Stomach (tissue), 9 donors: ENCODE data around the gene SBF2. TPM values are rescaled to one million over a fixed set of nuclear protein-coding genes. Genes with fewer than 3 reads are reported as not detected.
"Not testable (repeated sequence)": the region's sequence is repeated elsewhere in the genome, so short reads cannot be mapped to it uniquely, and the experiment has no call there.

Source experiments
- DNase-seq, 2 donors: peaks; one replicate each; pipeline versions ENCODE4 v3.0.0 to v3.0.0-alpha.2; 2013 to 2019
- H3K27ac ChIP-seq, 5 donors: fragments of 200-600 bp in 4 of 5; sonication (generic) in 4 of 5; one replicate each; pipeline ENCODE4 v1.5.1; 2013 to 2019; ENCODE audit warnings: mild to moderate bottlenecking in 1 of 5, moderate library complexity in 1 of 5
- H3K27me3 ChIP-seq, 3 donors: fragments of 200-600 bp; sonication (generic); one replicate each; pipeline ENCODE4 v1.5.1; 2017 to 2019; ENCODE audit warnings: mixed run types in 1 of 3
- H3K36me3 ChIP-seq, 4 donors: fragments of 200-600 bp; sonication (generic); 1 replicate in 3 of 4; 2 replicates in 1 of 4; pipeline ENCODE4 v1.5.1; 2016 to 2019
- H3K4me1 ChIP-seq, 4 donors: fragments of 200-600 bp; sonication (generic); one replicate each; pipeline ENCODE4 v1.5.1; 2016 to 2019
- H3K4me3 ChIP-seq, 4 donors: fragments of 200-600 bp; sonication (generic) in 3 of 4; one replicate each; pipeline ENCODE4 v1.5.1; 2016 to 2019; ENCODE audit warnings: mild to moderate bottlenecking in 1 of 4
- H3K9me3 ChIP-seq, 4 donors: fragments of 200-600 bp; sonication (generic); one replicate each; pipeline ENCODE4 v1.5.1; 2016 to 2019
- EP300 ChIP-seq: sonication (generic); formaldehyde crosslinking; IDR thresholded peaks from one replicate; pipeline ENCODE4 v1.6.1; 2017; ENCODE audit warnings: antibody characterized with exemption
- POLR2A ChIP-seq, 4 donors: fragments of 450-650 bp; IDR thresholded peaks; one replicate each; pipeline ENCODE4 v1.6.1; 2016; ENCODE audit warnings: antibody characterized with exemption in 4 of 4, control low read depth in 2 of 4, mild to moderate bottlenecking in 1 of 4, moderate library complexity in 1 of 4
- POLR2AphosphoS5 ChIP-seq, 3 donors: sonication (generic); formaldehyde crosslinking; IDR thresholded peaks; one replicate each; pipeline ENCODE4 v1.6.1; 2016; ENCODE audit warnings: antibody characterized with exemption in 3 of 3
- WGBS, 5 donors: extraction: QIAGEN DNeasy Blood & Tissue Kit in 3 of 5; methylation state at CpG; one replicate each; pipeline versions ENCODE4 v1.1.5 to v1.1.7; 2013 to 2018; 5-methylcytosine and 5-hydroxymethylcytosine counted together
- intact Hi-C: fragments of 100-400 bp; cut with DNase I; formaldehyde crosslinking; loops from one replicate; pipeline ENCODE4 v1.15.1; 2023; ENCODE audit warnings: low total_unique reads
- polyA plus RNA-seq, 3 donors: library from polyadenylated mRNA; stranded (reverse); fragments of 200-250 nt; gene quantifications; one replicate each; pipeline ENCODE4 v1.2.3, GENCODE V29; 2013
- total RNA-seq, 5 donors: library from RNA; depleted of rRNA; stranded (reverse); fragments of >200 nt; gene quantifications; one replicate each; pipeline versions ENCODE4 v1.1.0 to v1.2.3, GENCODE V29; 2014 to 2016
- TF ChIP-seq, protein P1 (sequence below), 7 experiments: fragments of 450-650 bp in 4 of 7; fragments of 200-600 bp in 3 of 7; sonication (generic) in 3 of 7; IDR thresholded peaks; one replicate each; pipeline ENCODE4 v1.5.1; 2016 to 2019; ENCODE audit warnings: antibody characterized with exemption in 7 of 7, control low read depth in 2 of 7, mild to moderate bottlenecking in 1 of 7
- donor health status: healthy with polysubstance abuse.
- donor health status: Bipolar disorder and iron deficiency.
- donor health status: healthy.

Gene SBF2
- total and polyA plus RNA-seq, 8 donors = 8.6 to 260 (median 37.2) TPM

GRCh38 chr11:10041332-10041731 lies 252.7 kb downstream of the SBF2 start:
- H3K27ac ChIP-seq = no peak overlapping the region
- no peak overlapping the region for H3K4me3 ChIP-seq
- no peak for TF ChIP-seq EP300
- TF ChIP-seq POLR2A (IDR thresholded peaks at IDR 0.05) = no peak
- TF ChIP-seq, protein P1, sequence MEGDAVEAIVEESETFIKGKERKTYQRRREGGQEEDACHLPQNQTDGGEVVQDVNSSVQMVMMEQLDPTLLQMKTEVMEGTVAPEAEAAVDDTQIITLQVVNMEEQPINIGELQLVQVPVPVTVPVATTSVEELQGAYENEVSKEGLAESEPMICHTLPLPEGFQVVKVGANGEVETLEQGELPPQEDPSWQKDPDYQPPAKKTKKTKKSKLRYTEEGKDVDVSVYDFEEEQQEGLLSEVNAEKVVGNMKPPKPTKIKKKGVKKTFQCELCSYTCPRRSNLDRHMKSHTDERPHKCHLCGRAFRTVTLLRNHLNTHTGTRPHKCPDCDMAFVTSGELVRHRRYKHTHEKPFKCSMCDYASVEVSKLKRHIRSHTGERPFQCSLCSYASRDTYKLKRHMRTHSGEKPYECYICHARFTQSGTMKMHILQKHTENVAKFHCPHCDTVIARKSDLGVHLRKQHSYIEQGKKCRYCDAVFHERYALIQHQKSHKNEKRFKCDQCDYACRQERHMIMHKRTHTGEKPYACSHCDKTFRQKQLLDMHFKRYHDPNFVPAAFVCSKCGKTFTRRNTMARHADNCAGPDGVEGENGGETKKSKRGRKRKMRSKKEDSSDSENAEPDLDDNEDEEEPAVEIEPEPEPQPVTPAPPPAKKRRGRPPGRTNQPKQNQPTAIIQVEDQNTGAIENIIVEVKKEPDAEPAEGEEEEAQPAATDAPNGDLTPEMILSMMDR (IDR thresholded peaks at IDR 0.05) = no peak
- TF ChIP-seq POLR2AphosphoS5 (IDR thresholded peaks at IDR 0.05) = no peak
- intact Hi-C loops = no loop called here
- no peak for DNase-seq
- 20 to 44% (median 33%) methylated on average over 2 of the region's 2 CpGs for WGBS, 5 donors
- no peaks in the 10 kb centered on the region for H3K27me3 ChIP-seq
- peaks cover 0 to 9% (median 2%) of the 10 kb centered on the region in 4 donors for H3K36me3 ChIP-seq
- H3K9me3 ChIP-seq = peaks cover 8 to 27% (median 15%) of the 10 kb centered on the region in 4 donors
- no peaks in the 10 kb centered on the region for H3K4me1 ChIP-seq

- intact Hi-C loops = no loop called here
- no peaks in the 10 kb centered on the region for H3K4me1 ChIP-seq
- peaks cover 0 to 9% (median 0%) of the 10 kb centered on the region in 4 donors for H3K36me3 ChIP-seq
- 71 to 91% (median 83%) methylated on average over 2 of the region's 2 CpGs for WGBS, 5 donors
- no peaks in the 10 kb centered on the region for H3K27me3 ChIP-seq
- peaks cover 0 to 3% (median 0%) of the 10 kb centered on the region in 4 donors for H3K9me3 ChIP-seq
- no peak overlapping the region for H3K27ac ChIP-seq
- TF ChIP-seq EP300 (no peak), POLR2A (IDR thresholded peaks at IDR 0.05) (no peak), POLR2AphosphoS5 (IDR thresholded peaks at IDR 0.05) (no peak)
- TF ChIP-seq, protein P1 (IDR thresholded peaks at IDR 0.05) = no peak
- no peak overlapping the region for H3K4me3 ChIP-seq
- DNase-seq = no peak
These were observed 255.3 kb downstream of the SBF2 start for GRCh38 chr11:10038521-10039302.

DNA sequence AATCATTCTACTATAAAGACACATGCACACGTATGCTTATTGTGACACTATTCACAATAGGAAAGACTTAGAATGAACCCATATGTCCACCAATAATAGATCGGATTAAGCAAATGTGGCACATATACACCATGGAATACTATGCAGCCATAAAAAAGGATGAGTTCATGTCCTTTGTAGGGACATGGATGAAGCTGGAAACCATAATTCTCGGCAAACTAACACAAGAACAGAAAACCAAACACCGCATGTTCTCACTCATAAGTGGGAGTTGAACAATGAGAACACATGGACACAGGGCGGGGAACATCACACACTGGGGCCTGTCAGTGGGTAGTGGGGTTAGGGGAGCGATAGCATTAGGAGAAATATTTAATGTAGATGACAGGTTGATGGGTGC lies 258.1 kb downstream of the SBF2 start:
- H3K4me1 ChIP-seq, H3K27me3 ChIP-seq, H3K27ac ChIP-seq, DNase-seq, intact Hi-C loops, H3K4me3 ChIP-seq, H3K9me3 ChIP-seq, H3K36me3 ChIP-seq: not testable (repeated sequence)
- WGBS, 5 donors = 93 to 97% (median 97%) methylated on average over 6 of the region's 6 CpGs

- Histone ChIP-seq H3K9me3 (no peaks in the 10 kb centered on the region), H3K27ac (no peak overlapping the region), H3K4me3 (no peak overlapping the region), H3K27me3 (no peaks in the 10 kb centered on the region), H3K36me3 (peaks cover 0 to 18% (median 8%) of the 10 kb centered on the region in 4 donors), H3K4me1 (no peaks in the 10 kb centered on the region)
- no peak for DNase-seq
- no peak for TF ChIP-seq POLR2A (IDR thresholded peaks at IDR 0.05)
- TF ChIP-seq EP300 = no peak
- TF ChIP-seq POLR2AphosphoS5 (IDR thresholded peaks at IDR 0.05) = no peak
- TF ChIP-seq, protein P1 (IDR thresholded peaks at IDR 0.05) = no peak
- intact Hi-C loops = no loop called here
These were observed 261.1 kb downstream of the SBF2 start for GRCh38 chr11:10032935-10033334.

DNA sequence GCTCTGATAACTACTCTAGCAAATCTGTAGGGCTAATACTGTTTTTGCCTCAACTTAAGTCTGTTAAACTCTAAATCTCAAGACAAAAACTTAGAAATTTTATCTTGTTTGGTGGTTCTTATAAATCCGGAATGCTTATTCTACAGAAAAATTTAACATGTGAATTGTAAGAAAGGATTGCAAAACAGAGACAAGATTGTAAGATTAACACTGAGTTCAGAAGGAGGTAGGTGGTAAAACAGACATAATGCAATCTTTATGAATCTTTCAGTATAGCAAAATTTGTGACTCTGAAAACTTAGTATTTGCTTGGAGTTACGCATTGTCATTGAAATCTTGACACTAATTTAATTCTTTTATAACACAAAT lies 263.9 kb downstream of the SBF2 start:
- H3K36me3 ChIP-seq = peaks cover 0 to 23% (median 15%) of the 10 kb centered on the region in 4 donors
- intact Hi-C loops = no loop called here
- H3K4me1 ChIP-seq = no peaks in the 10 kb centered on the region
- no peak overlapping the region for H3K27ac ChIP-seq
- WGBS, 5 donors = 91 to 98% (median 92%) methylated on average over 2 of the region's 2 CpGs
- no peaks in the 10 kb centered on the region for H3K9me3 ChIP-seq
- DNase-seq = no peak
- no peaks in the 10 kb centered on the region for H3K27me3 ChIP-seq
- no peak overlapping the region for H3K4me3 ChIP-seq
- TF ChIP-seq POLR2A (IDR thresholded peaks at IDR 0.05) (no peak), EP300 (no peak), POLR2AphosphoS5 (IDR thresholded peaks at IDR 0.05) (no peak)
- TF ChIP-seq, protein P1 (IDR thresholded peaks at IDR 0.05) = no peak
